ENCODE results near the gene SLC43A2. TPM values are rescaled to one million over a fixed set of nuclear protein-coding genes. Genes with fewer than 3 reads are reported as not detected.
A peak's percentile ranks its signal among the peaks of the same experiment; 100 is the strongest.

SLC43A2 gene
- total and polyA plus RNA-seq, 2 experiments from 2014 or later: 2.5 to 5.3 TPM

GRCh38 chr17:1635675-1636465 is 7.2 kb upstream of the SLC43A2 start:
- DNase-seq (ENCODE audit: low read depth in 1 of 2, low spot score in 1 of 2): peak in 1 of 2 donors; percentile 31
- no peak for TF ChIP-seq CTCF (IDR thresholded peaks at IDR 0.05; ENCODE audit: low read depth, low read length)
- Histone ChIP-seq H3K36me3 (no peaks in the 10 kb centered on the region), H3K27ac (no peak overlapping the region), H3K9me3 (ENCODE audit: low read depth) (no peaks in the 10 kb centered on the region), H3K27me3 (no peaks in the 10 kb centered on the region), H3K4me3 (no peak overlapping the region), H3K4me1 (ENCODE audit: low read depth) (no peaks in the 10 kb centered on the region)

- Histone ChIP-seq H3K4me3 (no peak overlapping the region), H3K4me1 (ENCODE audit: low read depth) (no peaks in the 10 kb centered on the region), H3K27me3 (no peaks in the 10 kb centered on the region), H3K9me3 (ENCODE audit: low read depth) (no peaks in the 10 kb centered on the region), H3K27ac (no peak overlapping the region), H3K36me3 (no peaks in the 10 kb centered on the region)
- DNase-seq (ENCODE audit: low read depth in 1 of 2, low spot score in 1 of 2): no peak
- TF ChIP-seq CTCF (IDR thresholded peaks at IDR 0.05; ENCODE audit: low read depth, low read length): no peak
These were observed 6.4 kb upstream of the SLC43A2 start for GRCh38 chr17:1634841-1635650.

- no peaks in the 10 kb centered on the region for H3K9me3 ChIP-seq (ENCODE audit: low read depth)
- H3K36me3 ChIP-seq: no peaks in the 10 kb centered on the region
- no peaks in the 10 kb centered on the region for H3K27me3 ChIP-seq
- no peak for DNase-seq (ENCODE audit: low read depth in 1 of 2, low spot score in 1 of 2)
- TF ChIP-seq CTCF (IDR thresholded peaks at IDR 0.05; ENCODE audit: low read depth, low read length): no peak
- H3K4me1 ChIP-seq (ENCODE audit: low read depth): no peaks in the 10 kb centered on the region
- no peak overlapping the region for H3K27ac ChIP-seq
- no peak overlapping the region for H3K4me3 ChIP-seq
These were observed 2.0 kb upstream of the SLC43A2 start for GRCh38 chr17:1630662-1631061.

- H3K4me1 ChIP-seq (ENCODE audit: low read depth): no peaks in the 10 kb centered on the region
- no peaks in the 10 kb centered on the region for H3K36me3 ChIP-seq
- TF ChIP-seq CTCF (IDR thresholded peaks at IDR 0.05; ENCODE audit: low read depth, low read length): peak; percentile 69
- H3K9me3 ChIP-seq (ENCODE audit: low read depth): no peaks in the 10 kb centered on the region
- peak overlapping the region; percentile 63 for H3K4me3 ChIP-seq
- peak; percentile 48 to 53 for DNase-seq (ENCODE audit: low read depth in 1 of 2, low spot score in 1 of 2)
- no peaks in the 10 kb centered on the region for H3K27me3 ChIP-seq
- no peak overlapping the region for H3K27ac ChIP-seq
These were observed 1.1 kb upstream of the SLC43A2 start for GRCh38 chr17:1629504-1630310.

GRCh38 chr17:1628856-1629503 is 346 bp upstream of the SLC43A2 start:
- Histone ChIP-seq H3K27me3 (no peaks in the 10 kb centered on the region), H3K4me3 (peak overlapping the region; percentile 63), H3K36me3 (no peaks in the 10 kb centered on the region), H3K4me1 (ENCODE audit: low read depth) (no peaks in the 10 kb centered on the region), H3K27ac (peak overlapping the region; percentile 22), H3K9me3 (ENCODE audit: low read depth) (no peaks in the 10 kb centered on the region)
- TF ChIP-seq CTCF (IDR thresholded peaks at IDR 0.05; ENCODE audit: low read depth, low read length): no peak
- peak; percentile 95 to 96 for DNase-seq (ENCODE audit: low read depth in 1 of 2, low spot score in 1 of 2)
